Activated CD4-positive, alpha-beta memory T cell treated with anti-CD3 and anti-CD28 coated beads for 36 hours (primary cell): ENCODE results near the gene LGI4. TPM values are rescaled to one million over a fixed set of nuclear protein-coding genes. Genes with fewer than 3 reads are reported as not detected.

ENCODE experiments used
- CTCF ChIA-PET: fragments of 350-600 bp; sonication (Branson Sonifier 250); formaldehyde crosslinking; loops from one replicate; lab custom pipeline; 2021; ENCODE audit warnings: antibody characterized with exemption, inconsistent platforms; lab: Charles Lee
- POLR2A ChIA-PET: fragments of 350-600 bp; sonication (Branson Sonifier 250); formaldehyde crosslinking; loops from one replicate; lab custom pipeline; 2021; ENCODE audit warnings: antibody characterized with exemption; lab: Charles Lee
- DNase-seq: peaks from one replicate; pipeline ENCODE4 v3.0.0-alpha.2; 2020
- H3K27ac Mint-ChIP-seq: one replicate; pipeline ENCODE4 v1.8.0; 2021; ENCODE audit warnings: mixed read lengths
- H3K27me3 Mint-ChIP-seq: one replicate; pipeline ENCODE4 v1.8.0; 2021; ENCODE audit warnings: mixed read lengths
- H3K36me3 Mint-ChIP-seq: one replicate; pipeline ENCODE4 v1.8.0; 2021; ENCODE audit warnings: mixed read lengths
- H3K4me1 Mint-ChIP-seq: one replicate; pipeline ENCODE4 v1.8.0; 2021; ENCODE audit warnings: low read depth, mixed read lengths
- H3K4me3 Mint-ChIP-seq: one replicate; pipeline ENCODE4 v1.8.0; 2021; ENCODE audit warnings: mild to moderate bottlenecking, mixed read lengths
- H3K9me3 Mint-ChIP-seq: one replicate; pipeline ENCODE4 v1.8.0; 2021; ENCODE audit warnings: mixed read lengths
- intact Hi-C: fragments of 100-400 bp; cut with micrococcal nuclease; formaldehyde crosslinking; loops from one replicate; pipeline ENCODE4 v1.15.1; 2023
- total RNA-seq, 2 experiments: library from RNA; stranded (reverse); gene quantifications; one replicate each; pipeline ENCODE4 v1.2.3, GENCODE V29; 2021

Gene LGI4
- total RNA-seq, 2 experiments from 2014 or later: 0.50 to 0.51 TPM

DNA sequence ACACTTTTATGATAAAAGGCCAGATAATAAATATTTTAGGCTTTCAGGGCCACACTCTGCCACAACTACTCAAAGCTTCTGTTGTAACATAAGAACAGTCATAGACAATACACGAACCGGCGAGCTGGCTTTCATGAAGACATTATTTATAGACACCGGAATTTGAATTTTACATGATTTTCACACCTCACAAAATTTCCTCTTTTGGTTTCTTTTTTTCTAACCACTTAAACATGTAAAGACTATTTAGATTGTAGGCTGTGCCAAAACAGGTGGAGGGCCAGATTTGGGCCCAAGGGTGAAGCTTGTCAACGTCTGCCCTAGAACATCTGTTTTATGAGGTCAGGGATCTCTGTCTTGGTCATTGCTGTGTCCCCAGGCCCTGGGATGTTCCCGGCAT lies 48.9 kb downstream of the LGI4 start:
- Mint-ChIP-seq H3K4me1 (peaks cover 10% of the 10 kb centered on the region), H3K27ac (no peak overlapping the region)

DNA sequence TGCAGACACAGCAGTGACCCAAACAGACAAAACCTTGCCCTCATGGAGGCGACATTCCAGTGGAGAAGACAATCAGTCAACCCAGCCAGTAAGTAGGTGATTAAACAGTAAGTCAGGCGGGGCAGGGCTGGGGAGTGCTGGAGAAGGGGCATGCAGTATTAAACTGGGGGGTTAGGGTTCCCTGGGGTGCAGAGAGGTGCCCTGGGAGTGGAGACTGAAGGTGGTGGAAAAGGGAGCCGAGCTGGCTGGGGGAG lies 50.4 kb downstream of the LGI4 start:
- no peaks in the 10 kb centered on the region for H3K9me3 Mint-ChIP-seq
- ChIA-PET POLR2A (no interaction called here), CTCF (interaction anchor here (0.9 kb wide), 1 partner anchor 18 kb away, joined by 3 read pairs; no protein-coding TSS in a partner anchor)
- H3K4me1 Mint-ChIP-seq: peaks cover 4% of the 10 kb centered on the region
- no peaks in the 10 kb centered on the region for H3K27me3 Mint-ChIP-seq
- no peak overlapping the region for H3K4me3 Mint-ChIP-seq
- no peaks in the 10 kb centered on the region for H3K36me3 Mint-ChIP-seq
- DNase-seq: no peak
- intact Hi-C loops: no loop called here
- H3K27ac Mint-ChIP-seq: no peak overlapping the region

More for the DNA sequence above, 48.9 kb downstream of the LGI4 start:
- H3K36me3 Mint-ChIP-seq: no peaks in the 10 kb centered on the region
- ChIA-PET POLR2A (no interaction called here), CTCF (interaction anchor here (0.8 to 3.8 kb wide), 5 partner anchors 16 to 42 kb away, joined by 3 to 22 read pairs (median 4); no protein-coding TSS in a partner anchor)
- H3K4me3 Mint-ChIP-seq: no peak overlapping the region
- H3K9me3 Mint-ChIP-seq: no peaks in the 10 kb centered on the region
- intact Hi-C loops: no loop called here
- DNase-seq: no peak
- peaks cover 4% of the 10 kb centered on the region for H3K27me3 Mint-ChIP-seq

DNA sequence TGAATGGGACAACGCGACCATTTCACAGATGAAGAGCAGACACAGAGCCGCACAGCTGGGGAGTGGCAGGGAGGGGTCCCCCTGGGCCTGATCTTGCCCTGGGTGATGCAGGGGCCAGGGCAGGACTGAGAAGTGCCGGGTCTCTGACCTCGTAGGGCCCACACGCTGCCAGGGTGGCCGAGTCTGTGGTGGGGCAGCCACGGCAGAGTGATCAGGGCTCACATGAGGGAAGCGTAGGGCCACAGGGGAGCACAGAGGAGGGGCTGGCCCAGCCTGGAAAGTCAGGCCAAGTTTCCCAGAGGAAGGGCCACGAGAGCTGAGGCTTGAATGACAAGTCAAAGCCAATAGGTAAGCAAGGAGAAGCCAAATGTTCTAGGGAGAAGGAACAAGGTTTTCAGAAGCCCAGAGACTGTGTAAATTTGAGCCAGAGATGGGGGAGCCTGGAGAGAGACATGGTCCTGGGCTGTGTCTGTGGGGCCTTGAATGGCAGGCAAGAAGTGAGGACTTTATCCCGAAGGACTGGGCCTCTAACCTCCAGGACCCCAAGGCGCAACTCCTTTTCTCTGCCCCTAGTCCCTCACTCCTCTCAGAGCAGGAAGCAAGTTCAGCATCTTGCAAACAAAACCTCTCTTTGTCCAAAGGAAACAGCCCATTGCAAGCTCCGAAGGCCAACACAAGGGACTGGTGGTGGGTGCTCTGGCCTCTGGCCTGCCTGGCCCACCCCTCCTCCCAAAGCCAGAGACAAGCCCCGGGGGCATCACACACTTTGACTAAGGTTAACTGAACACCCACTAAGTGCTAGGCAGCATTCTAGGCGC lies 51.0 kb downstream of the LGI4 start:
- Mint-ChIP-seq H3K27me3 (no peaks in the 10 kb centered on the region), H3K27ac (no peak overlapping the region), H3K36me3 (no peaks in the 10 kb centered on the region), H3K9me3 (no peaks in the 10 kb centered on the region), H3K4me1 (peaks cover 4% of the 10 kb centered on the region), H3K4me3 (no peak overlapping the region)
- POLR2A ChIA-PET: no interaction called here
- no peak for DNase-seq
- CTCF ChIA-PET: interaction anchor here (0.9 to 1.3 kb wide), 2 partner anchors 17 kb away, joined by 3 to 7 read pairs; no protein-coding TSS in a partner anchor
- intact Hi-C loops: no loop called here

DNA sequence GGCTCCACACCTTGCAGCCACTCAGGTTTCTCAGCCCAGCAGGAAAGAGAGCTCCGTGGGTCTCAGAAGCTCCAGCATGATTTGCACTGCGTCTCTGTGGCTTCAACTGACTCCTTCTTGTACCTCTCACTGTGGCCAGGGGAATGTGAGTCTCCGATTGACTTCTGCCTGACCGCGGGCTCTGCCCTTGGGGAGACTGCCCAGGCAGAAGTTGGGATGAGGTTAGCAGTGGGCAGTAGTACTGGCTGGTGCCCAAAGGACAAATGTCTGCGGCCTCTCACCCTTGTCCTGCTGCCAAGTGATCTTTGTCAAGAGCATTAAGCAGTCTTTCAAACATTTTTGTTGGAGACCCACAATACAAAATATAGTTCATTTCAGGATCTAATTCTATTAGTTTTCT lies 53.7 kb downstream of the LGI4 start:
- no peak overlapping the region for H3K27ac Mint-ChIP-seq

DNA sequence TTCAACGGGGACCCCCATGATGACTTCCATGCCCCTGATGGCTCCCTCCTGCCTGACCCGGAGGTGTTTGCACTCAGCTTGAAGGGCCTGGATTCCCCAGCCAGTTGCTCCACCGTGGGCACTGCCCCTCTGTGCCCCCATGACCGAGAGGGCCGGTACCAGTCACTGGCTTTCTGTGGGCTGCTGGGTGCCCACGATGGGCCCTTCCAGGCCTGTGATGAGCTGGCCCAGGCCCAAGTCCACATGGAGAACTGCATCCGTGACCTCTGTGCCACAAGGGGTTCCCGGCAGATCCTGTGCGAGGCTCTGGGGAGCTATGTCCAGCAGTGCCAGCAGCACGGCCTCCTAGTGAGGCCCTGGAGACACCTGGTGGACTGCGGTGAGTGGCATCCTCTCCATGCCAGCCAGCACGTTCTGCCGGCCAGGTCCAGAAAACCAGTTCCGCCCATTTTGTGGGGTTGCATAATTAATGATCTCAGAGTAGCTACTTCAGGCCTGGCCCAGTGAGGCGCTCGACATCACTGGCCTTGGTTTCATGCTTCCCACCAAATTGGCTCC lies 54.2 kb downstream of the LGI4 start:
- ChIA-PET CTCF (interaction anchor here (1.5 to 2.2 kb wide), 2 partner anchors 14 to 36 kb away, joined by 5 to 7 read pairs; no protein-coding TSS in a partner anchor), POLR2A (interaction anchor here (1.0 kb wide), 1 partner anchor 44 kb away, joined by 3 read pairs; no protein-coding TSS in a partner anchor)
- Mint-ChIP-seq H3K4me1 (peaks cover 2% of the 10 kb centered on the region), H3K9me3 (no peaks in the 10 kb centered on the region), H3K36me3 (no peaks in the 10 kb centered on the region), H3K27me3 (peaks cover 1% of the 10 kb centered on the region), H3K27ac (no peak overlapping the region), H3K4me3 (no peak overlapping the region)
- no peak for DNase-seq
- intact Hi-C loops: no loop called here

More for the DNA sequence above, 53.7 kb downstream of the LGI4 start:
- peaks cover 1% of the 10 kb centered on the region for H3K27me3 Mint-ChIP-seq
- DNase-seq: no peak
- CTCF ChIA-PET: interaction anchor here (2.2 kb wide), 1 partner anchor 37 kb away, joined by 5 read pairs; no protein-coding TSS in a partner anchor
- no peak overlapping the region for H3K4me3 Mint-ChIP-seq
- H3K9me3 Mint-ChIP-seq: no peaks in the 10 kb centered on the region
- POLR2A ChIA-PET: interaction anchor here (1.0 kb wide), 1 partner anchor 44 kb away, joined by 3 read pairs; no protein-coding TSS in a partner anchor
- H3K36me3 Mint-ChIP-seq: no peaks in the 10 kb centered on the region
- H3K4me1 Mint-ChIP-seq: peaks cover 4% of the 10 kb centered on the region
- intact Hi-C loops: no loop called here

DNA sequence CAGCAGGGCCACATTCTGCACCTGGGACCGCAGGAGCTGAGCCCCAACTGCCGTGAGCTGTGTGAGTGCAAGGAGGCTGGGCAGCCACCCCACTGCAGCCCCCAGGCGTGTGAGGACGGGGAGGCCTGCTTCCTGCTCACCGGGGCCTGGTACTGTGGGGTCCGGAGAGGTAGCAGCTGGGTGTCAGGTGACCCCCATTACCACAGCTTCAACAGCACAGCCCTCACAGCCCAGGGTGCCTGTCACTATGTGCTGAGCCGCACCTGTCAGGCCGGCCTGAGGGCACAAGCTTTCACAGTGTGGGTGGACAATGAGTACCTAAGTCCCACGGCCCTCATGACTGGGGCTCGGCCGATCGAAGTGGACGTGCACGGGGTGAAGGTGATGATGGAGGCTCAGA lies 55.0 kb downstream of the LGI4 start:
- POLR2A ChIA-PET: no interaction called here
- H3K36me3 Mint-ChIP-seq: no peaks in the 10 kb centered on the region
- peaks cover 1% of the 10 kb centered on the region for H3K27me3 Mint-ChIP-seq
- DNase-seq: no peak
- no peaks in the 10 kb centered on the region for H3K4me1 Mint-ChIP-seq
- intact Hi-C loops: no loop called here
- no peak overlapping the region for H3K27ac Mint-ChIP-seq
- H3K4me3 Mint-ChIP-seq: no peak overlapping the region
- CTCF ChIA-PET: interaction anchor here (1.5 kb wide), 1 partner anchor 13 kb away, joined by 7 read pairs; no protein-coding TSS in a partner anchor
- no peaks in the 10 kb centered on the region for H3K9me3 Mint-ChIP-seq

DNA sequence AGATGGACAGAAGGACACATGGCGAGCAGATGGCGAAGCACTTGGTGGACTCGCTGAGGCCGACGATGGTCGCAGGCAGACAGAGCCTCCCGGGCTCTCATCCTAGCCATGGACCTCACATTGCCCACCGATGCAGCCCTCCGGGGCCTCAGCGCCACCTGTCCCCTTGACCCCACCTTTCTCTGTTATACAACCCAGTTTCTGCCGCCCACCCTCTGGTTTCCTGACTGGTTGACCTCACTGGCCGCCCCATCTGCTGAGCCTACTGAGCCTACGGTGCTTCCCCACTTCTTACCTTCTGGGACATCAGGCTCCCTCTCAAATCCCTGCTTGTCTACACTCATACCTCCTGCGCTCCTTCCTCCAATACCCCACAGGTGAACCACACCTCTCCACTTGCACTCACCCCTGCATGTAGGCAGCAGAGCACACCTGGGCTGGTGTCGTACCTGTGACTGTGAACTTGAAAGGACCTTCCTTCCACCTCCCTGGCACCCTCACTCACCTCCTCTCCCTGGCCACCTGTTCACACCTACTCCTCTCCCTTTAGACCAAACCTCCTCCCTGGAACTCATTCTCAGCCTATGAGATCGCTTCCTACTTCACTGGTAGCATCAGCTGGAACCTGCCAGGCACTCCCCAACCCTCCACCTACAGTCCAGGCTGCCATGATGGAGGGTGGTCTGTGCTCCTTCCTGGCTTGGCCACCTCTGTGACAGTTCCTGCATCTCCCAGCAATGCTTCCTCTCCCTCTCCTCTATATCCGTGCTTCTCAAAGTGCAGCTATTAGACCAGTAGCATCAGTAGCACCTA lies 57.2 kb downstream of the LGI4 start:
- no peaks in the 10 kb centered on the region for H3K4me1 Mint-ChIP-seq
- no peak for DNase-seq

DNA sequence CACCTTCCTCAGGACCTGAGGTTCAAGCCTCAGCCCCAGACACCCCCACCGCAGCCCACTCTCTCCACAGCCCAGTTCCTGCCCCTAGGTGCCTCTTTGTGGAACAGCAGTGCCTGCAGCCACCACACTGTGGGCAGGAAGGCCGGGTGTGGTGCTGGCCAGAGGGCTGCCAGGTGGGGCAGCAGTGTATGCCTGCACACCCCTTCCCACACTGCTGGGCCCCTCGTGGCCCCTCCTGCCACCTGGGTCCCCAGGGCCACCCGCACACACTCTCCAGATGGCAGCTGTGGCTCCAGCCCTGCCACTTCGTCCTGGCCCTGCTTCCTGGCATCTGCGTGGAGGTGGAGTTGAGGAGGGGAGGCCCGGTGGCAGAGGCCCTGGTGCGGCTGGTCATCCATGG lies 58.2 kb downstream of the LGI4 start:
- POLR2A ChIA-PET: no interaction called here
- Mint-ChIP-seq H3K9me3 (no peaks in the 10 kb centered on the region), H3K4me1 (no peaks in the 10 kb centered on the region), H3K27me3 (peaks cover 1% of the 10 kb centered on the region), H3K27ac (no peak overlapping the region), H3K4me3 (no peak overlapping the region), H3K36me3 (no peaks in the 10 kb centered on the region)
- CTCF ChIA-PET: no interaction called here
- intact Hi-C loops: no loop called here
- DNase-seq: no peak

More for the DNA sequence above, 57.2 kb downstream of the LGI4 start:
- H3K27me3 Mint-ChIP-seq: peaks cover 1% of the 10 kb centered on the region
- POLR2A ChIA-PET: interaction anchor here (0.6 kb wide), 1 partner anchor 236 kb away, joined by 3 read pairs; no protein-coding TSS in a partner anchor
- no peaks in the 10 kb centered on the region for H3K36me3 Mint-ChIP-seq
- no peaks in the 10 kb centered on the region for H3K9me3 Mint-ChIP-seq
- CTCF ChIA-PET: interaction anchor here (1.0 kb wide), 1 partner anchor 33 kb away, joined by 3 read pairs; no protein-coding TSS in a partner anchor
- intact Hi-C loops: no loop called here
- no peak overlapping the region for H3K4me3 Mint-ChIP-seq
- no peak overlapping the region for H3K27ac Mint-ChIP-seq

DNA sequence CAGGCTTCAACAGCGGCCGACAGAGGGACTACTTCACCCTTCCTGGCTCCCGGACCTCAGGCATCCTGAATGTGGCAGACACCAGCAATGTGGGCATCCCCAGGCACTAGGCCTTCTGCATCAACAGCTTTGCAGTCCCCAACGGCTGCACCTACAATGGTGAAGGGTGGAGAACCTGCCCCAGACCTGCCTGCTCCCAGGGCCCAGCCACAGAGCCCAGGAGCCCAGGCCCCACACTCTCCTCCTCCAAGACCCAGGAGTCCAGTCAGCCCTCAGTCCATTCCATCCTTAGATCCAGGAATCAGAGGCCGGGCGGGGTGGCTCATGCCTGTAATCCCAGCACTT lies 58.9 kb downstream of the LGI4 start:
- ChIA-PET CTCF (no interaction called here), POLR2A (no interaction called here)
- DNase-seq: no peak
- intact Hi-C loops: no loop called here
- H3K36me3 Mint-ChIP-seq: no peaks in the 10 kb centered on the region
- no peaks in the 10 kb centered on the region for H3K4me1 Mint-ChIP-seq
- peaks cover 1% of the 10 kb centered on the region for H3K27me3 Mint-ChIP-seq
- H3K9me3 Mint-ChIP-seq: no peaks in the 10 kb centered on the region
- H3K27ac Mint-ChIP-seq: no peak overlapping the region
- no peak overlapping the region for H3K4me3 Mint-ChIP-seq

DNA sequence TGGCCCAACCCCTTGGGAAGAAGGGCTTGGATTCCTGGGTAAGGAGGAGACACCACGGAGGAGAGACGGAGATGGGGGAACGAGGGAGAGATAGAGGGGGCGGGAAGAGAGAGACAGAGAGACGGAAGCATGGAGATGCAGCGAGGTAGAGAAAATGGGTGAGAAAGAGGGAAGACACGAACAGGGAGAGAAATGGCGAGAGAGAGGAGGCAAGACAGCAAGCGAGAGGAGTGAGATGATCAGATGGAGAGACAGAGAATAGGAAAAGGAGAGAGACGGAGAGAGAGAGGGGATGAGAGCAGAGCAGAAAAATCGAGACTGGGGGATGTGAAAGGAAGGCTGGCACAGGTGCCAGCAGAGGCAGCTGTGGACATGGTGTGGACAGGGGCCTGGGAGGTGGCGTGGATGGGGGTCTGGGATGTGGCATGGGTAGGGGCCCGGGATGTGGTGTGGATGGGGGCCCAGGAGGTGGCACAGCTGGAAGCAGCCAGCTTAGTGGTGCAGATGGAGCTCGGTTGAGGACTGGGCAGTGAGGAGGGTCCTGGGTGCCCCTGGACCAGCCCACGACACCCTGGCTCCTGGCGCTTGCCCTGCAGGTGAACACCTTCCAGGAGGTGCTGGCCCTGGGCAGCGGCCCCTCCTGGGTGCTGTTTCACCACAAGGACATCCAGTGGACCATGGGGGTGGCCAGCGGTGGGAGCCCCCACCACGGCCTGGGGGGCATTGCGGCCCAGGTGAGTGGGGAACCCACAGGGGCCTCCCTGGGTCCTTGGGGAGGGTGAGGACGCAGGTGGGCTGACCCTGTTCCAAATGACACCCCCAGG lies 59.4 kb downstream of the LGI4 start:
- H3K9me3 Mint-ChIP-seq: peaks cover 4% of the 10 kb centered on the region
- CTCF ChIA-PET: no interaction called here
- peaks cover 2% of the 10 kb centered on the region for H3K36me3 Mint-ChIP-seq
- H3K4me3 Mint-ChIP-seq: no peak overlapping the region
- intact Hi-C loops: no loop called here
- POLR2A ChIA-PET: no interaction called here
- H3K27me3 Mint-ChIP-seq: peaks cover 1% of the 10 kb centered on the region
- DNase-seq: no peak
- H3K27ac Mint-ChIP-seq: no peak overlapping the region
- H3K4me1 Mint-ChIP-seq: no peaks in the 10 kb centered on the region
